ENCODE data around the gene CRK.

The CRK gene

GRCh38 chr17:1493291-1493980, 37.4 kb upstream of the CRK start:
- Histone ChIP-seq H3K36me3 (ENCODE audit: insufficient read depth, low read length) (peaks cover 26% of the 10 kb centered on the region), H3K9ac (ENCODE audit: low read length) (no peak overlapping the region), H3K27ac (ENCODE audit: low read depth, low read length) (peak overlapping the region; percentile 77), H3K4me1 (ENCODE audit: insufficient read depth, low read length) (peaks cover 72% of the 10 kb centered on the region), H3K9me3 (ENCODE audit: low read length) (no peaks in the 10 kb centered on the region), H3K4me3 (ENCODE audit: low read depth in 1 of 2, low read length in 2 of 2) (no peak overlapping the region), H3K27me3 (ENCODE audit: control insufficient read depth in 1 of 2, insufficient read depth in 2 of 2, low read length in 2 of 2) (no peaks in the 10 kb centered on the region)

DNA sequence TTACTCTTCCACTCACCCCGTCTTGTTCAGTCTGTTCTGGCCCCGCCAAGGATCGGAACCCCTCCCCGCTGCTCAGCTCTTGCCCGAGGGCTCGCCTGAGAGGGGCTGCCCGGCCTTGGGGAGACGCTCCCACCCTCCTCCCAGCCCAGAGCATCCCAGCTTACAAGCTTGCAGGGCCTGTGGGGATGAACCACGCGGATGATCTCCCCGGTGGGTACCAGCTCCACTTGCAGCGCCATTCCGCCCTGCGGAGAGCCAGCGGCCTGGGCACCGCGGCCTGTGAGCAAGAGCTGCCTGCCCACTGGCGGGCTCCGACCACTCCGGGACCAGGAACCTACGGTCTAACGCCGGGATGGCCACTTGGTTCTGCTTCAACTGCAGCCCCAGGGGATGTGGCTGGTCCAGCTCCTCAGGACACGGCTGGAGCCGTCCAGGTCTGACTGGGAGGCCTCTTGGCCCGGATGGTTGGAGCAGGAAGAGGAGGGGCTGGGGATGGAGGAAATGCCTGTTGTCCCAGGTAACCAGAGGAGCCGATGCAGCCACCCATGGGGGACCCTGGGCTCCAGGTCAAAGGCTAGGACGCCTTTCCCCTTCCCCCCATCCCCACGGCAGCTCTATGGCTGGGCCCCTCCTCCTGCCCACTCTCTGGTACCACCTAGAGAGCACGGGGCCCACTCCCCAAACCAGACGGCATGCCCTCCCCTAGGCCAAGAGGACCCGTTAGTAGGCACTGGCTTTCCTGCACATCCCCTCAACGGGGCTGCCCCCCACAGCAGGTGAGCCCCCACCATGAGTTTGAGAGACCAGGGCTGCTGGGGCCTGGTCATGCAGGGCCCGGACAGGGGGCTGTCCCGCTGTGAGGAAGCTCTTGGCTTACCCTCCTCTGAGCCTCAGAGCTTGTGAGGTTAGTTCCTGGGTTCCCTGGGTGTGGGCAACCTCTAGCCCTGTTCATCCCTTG, 36.5 kb upstream of the CRK start, which contains the start of gene MYO1C:
TSS of gene MYO1C (minus strand) at position 438 of the 958 bp plus-strand sequence. CDS start at position 239, 199 bp downstream.
- Histone ChIP-seq H3K9ac (ENCODE audit: low read length) (no peak within 1 kb of the TSS), H3K27ac (ENCODE audit: low read depth, low read length) (peak within 1 kb of the TSS; percentile 77), H3K36me3 (ENCODE audit: insufficient read depth, low read length) (peaks cover 19% of the 10 kb centered on the region), H3K4me3 (ENCODE audit: low read depth in 1 of 2, low read length in 2 of 2) (peak within 1 kb of the TSS; percentile 25 to 38), H3K9me3 (ENCODE audit: low read length) (no peaks in the 10 kb centered on the region), H3K27me3 (ENCODE audit: control insufficient read depth in 1 of 2, insufficient read depth in 2 of 2, low read length in 2 of 2) (no peaks in the 10 kb centered on the region), H3K4me1 (ENCODE audit: insufficient read depth, low read length) (peaks cover 74% of the 10 kb centered on the region)

- Histone ChIP-seq H3K27ac (ENCODE audit: low read depth, low read length) (peak overlapping the region; percentile 80), H3K36me3 (ENCODE audit: insufficient read depth, low read length) (peaks cover 10% of the 10 kb centered on the region), H3K9ac (ENCODE audit: low read length) (no peak overlapping the region), H3K9me3 (ENCODE audit: low read length) (no peaks in the 10 kb centered on the region), H3K27me3 (ENCODE audit: control insufficient read depth in 1 of 2, insufficient read depth in 2 of 2, low read length in 2 of 2) (no peaks in the 10 kb centered on the region), H3K4me3 (ENCODE audit: low read depth in 1 of 2, low read length in 2 of 2) (peak overlapping the region; percentile 56 to 60), H3K4me1 (ENCODE audit: insufficient read depth, low read length) (peaks cover 73% of the 10 kb centered on the region)
These were observed 35.6 kb upstream of the CRK start for GRCh38 chr17:1491443-1492248.

DNA sequence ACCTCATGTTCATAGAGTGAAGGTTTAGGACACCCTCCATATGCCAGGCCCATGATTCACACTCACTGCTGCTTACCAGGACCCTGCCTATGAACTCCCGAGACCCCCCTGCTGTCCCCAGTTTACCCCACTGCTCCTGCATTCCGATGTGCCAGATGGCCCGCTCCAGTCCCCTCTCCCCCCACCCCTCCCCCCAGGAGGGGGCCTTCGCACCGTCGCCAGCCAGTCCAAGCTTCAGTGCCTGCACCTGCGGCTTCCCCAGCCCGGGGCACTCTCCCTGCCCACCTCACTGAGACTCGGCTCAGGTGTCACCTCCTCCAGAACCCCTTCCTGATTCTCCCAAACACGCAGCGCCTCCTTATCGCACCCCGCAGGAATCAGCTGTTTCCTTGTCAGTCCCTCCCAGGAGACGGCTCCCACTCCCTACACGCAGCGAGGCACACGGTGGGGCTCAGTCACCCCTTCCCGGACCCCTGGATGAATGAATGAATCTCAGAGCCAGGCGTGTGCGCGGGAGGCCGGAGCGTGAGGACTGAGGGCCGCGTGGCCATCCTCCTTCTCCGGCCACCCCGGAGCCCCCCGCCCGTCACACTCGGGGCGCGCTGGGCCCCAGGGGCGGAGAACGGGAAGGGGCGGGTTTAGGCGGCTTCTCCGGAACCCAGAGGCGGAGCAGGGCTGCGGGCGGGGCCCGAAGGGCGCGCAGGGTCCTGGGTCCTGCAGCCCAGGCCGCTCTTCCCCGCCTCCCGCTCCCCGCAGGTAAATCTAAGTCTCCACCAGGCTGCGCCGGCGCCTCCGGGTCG, 34.8 kb upstream of the CRK start:
- H3K27me3 ChIP-seq (ENCODE audit: control insufficient read depth in 1 of 2, insufficient read depth in 2 of 2, low read length in 2 of 2): no peaks in the 10 kb centered on the region
- H3K9ac ChIP-seq (ENCODE audit: low read length): no peak overlapping the region
- H3K9me3 ChIP-seq (ENCODE audit: low read length): no peaks in the 10 kb centered on the region
- peaks cover 69% of the 10 kb centered on the region for H3K4me1 ChIP-seq (ENCODE audit: insufficient read depth, low read length)
- peaks cover 2% of the 10 kb centered on the region for H3K36me3 ChIP-seq (ENCODE audit: insufficient read depth, low read length)
- H3K27ac ChIP-seq (ENCODE audit: low read depth, low read length): peak overlapping the region; percentile 80
- peak overlapping the region; percentile 56 to 60 for H3K4me3 ChIP-seq (ENCODE audit: low read depth in 1 of 2, low read length in 2 of 2)

GRCh38 chr17:1488826-1489270, 32.8 kb upstream of the CRK start:
- no peaks in the 10 kb centered on the region for H3K27me3 ChIP-seq (ENCODE audit: control insufficient read depth in 1 of 2, insufficient read depth in 2 of 2, low read length in 2 of 2)
- no peaks in the 10 kb centered on the region for H3K36me3 ChIP-seq (ENCODE audit: insufficient read depth, low read length)
- peaks cover 56% of the 10 kb centered on the region for H3K4me1 ChIP-seq (ENCODE audit: insufficient read depth, low read length)
- no peaks in the 10 kb centered on the region for H3K9me3 ChIP-seq (ENCODE audit: low read length)
- H3K27ac ChIP-seq (ENCODE audit: low read depth, low read length): peak overlapping the region; percentile 94
- H3K9ac ChIP-seq (ENCODE audit: low read length): peak overlapping the region; percentile 74
- H3K4me3 ChIP-seq (ENCODE audit: low read depth in 1 of 2, low read length in 2 of 2): peak overlapping the region; percentile 38 to 77

- no peaks in the 10 kb centered on the region for H3K9me3 ChIP-seq (ENCODE audit: low read length)
- H3K4me3 ChIP-seq (ENCODE audit: low read depth in 1 of 2, low read length in 2 of 2): peak overlapping the region; percentile 38 to 77
- H3K27me3 ChIP-seq (ENCODE audit: control insufficient read depth in 1 of 2, insufficient read depth in 2 of 2, low read length in 2 of 2): no peaks in the 10 kb centered on the region
- peak overlapping the region; percentile 74 for H3K9ac ChIP-seq (ENCODE audit: low read length)
- peaks cover 51% of the 10 kb centered on the region for H3K4me1 ChIP-seq (ENCODE audit: insufficient read depth, low read length)
- peaks cover 5% of the 10 kb centered on the region for H3K36me3 ChIP-seq (ENCODE audit: insufficient read depth, low read length)
- H3K27ac ChIP-seq (ENCODE audit: low read depth, low read length): peak overlapping the region; percentile 94
These were observed 32.1 kb upstream of the CRK start for GRCh38 chr17:1487939-1488825.

DNA sequence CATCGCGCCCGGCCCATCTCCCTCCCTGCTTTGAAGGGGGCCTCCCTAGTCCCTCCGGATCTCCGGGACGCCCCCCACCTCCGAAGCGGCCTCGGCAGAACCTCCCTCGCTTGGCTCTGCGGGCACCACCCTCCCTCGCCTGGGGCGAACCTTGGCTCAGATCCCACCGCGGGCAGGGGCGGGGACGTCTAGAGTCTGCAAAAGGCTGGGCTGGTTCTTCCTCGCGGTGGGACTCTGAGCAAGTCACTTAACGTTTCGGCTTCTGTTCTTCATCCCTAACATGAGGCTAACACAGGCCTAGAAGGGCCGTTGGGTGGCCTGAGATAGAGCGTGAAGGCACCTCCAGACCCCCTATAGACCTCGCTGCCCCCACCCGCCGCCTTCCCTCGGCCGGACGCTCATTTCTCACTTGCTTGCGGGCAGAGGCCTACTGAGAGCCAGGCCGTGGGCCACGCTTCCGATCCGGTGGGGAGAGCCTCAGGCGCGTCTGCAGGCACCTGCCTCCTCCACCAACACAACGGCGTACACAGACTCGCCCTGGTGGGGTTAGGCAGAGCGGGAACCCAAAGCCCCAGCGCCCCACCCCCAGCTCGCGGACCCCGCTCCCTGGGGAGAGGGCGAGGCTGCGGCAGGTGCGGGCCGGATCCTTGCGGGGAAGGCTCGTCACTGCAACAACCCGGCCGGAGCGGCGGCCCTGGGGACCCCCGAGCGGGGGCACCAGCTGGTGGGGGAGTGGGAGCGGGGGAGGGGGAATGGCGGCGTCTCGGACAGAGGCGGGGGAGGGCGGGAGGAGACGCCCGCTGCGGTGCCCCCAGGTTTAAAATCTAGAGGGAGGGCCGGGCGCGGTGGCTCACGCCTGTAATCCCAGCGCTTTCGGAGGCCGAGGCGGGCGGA, 31.0 kb upstream of the CRK start:
- no peaks in the 10 kb centered on the region for H3K9me3 ChIP-seq (ENCODE audit: low read length)
- peaks cover 48% of the 10 kb centered on the region for H3K4me1 ChIP-seq (ENCODE audit: insufficient read depth, low read length)
- peak overlapping the region; percentile 94 for H3K27ac ChIP-seq (ENCODE audit: low read depth, low read length)
- H3K9ac ChIP-seq (ENCODE audit: low read length): peak overlapping the region; percentile 9
- H3K4me3 ChIP-seq (ENCODE audit: low read depth in 1 of 2, low read length in 2 of 2): peak overlapping the region in 1 of 2 donors; percentile 37
- H3K36me3 ChIP-seq (ENCODE audit: insufficient read depth, low read length): peaks cover 12% of the 10 kb centered on the region
- H3K27me3 ChIP-seq (ENCODE audit: control insufficient read depth in 1 of 2, insufficient read depth in 2 of 2, low read length in 2 of 2): no peaks in the 10 kb centered on the region

DNA sequence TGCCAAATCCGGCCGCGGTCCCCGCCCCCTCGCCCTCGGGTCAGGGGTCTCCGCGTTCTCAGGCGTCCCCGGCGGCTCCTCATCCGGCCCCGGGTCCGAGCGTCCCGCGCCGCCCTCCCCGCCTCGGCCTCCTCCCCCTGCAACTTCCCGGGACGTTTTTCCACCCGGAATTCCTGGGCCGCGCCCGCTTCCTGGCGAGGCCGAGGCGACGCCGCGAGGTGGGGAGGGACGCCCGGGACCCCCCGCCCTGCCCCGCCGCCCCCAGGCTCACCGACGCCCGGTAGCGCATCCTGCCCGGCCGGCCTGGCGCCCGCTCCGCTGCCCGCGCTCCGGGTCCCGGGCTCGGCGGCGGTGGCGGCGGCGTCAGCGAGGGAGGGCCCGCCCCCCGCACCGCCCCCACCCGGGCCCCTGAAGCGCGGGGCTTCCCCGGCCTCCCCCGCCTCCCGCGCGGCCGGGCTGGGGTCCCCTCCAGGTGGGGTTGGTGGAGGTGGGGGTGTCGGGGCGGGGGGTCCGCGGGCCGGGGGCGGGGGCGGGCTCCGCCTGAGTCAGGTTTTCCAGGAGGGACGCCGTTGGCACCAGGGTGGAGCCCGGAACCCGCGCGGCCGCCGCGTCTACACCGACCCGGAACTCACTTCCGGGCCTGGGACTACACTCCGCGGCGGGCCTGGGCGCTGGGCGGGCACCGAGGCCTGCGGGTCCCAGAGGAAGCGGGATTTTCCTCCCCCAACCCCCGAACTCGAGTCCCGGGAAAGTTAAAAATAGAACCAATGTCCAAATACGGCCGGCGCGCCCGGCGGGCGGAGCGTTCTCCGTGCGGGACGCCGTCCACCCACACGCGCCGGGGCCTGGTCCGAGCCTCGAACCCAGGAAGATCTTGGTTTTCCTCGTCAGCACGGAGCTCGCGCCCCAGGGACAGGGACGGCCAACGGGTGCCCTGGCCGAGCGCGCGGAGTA, 29.7 kb upstream of the CRK start:
- peak overlapping the region; percentile 94 for H3K27ac ChIP-seq (ENCODE audit: low read depth, low read length)
- peak overlapping the region; percentile 65 for H3K9ac ChIP-seq (ENCODE audit: low read length)
- no peaks in the 10 kb centered on the region for H3K9me3 ChIP-seq (ENCODE audit: low read length)
- H3K4me1 ChIP-seq (ENCODE audit: insufficient read depth, low read length): peaks cover 50% of the 10 kb centered on the region
- H3K36me3 ChIP-seq (ENCODE audit: insufficient read depth, low read length): peaks cover 22% of the 10 kb centered on the region
- peak overlapping the region; percentile 83 to 93 for H3K4me3 ChIP-seq (ENCODE audit: low read depth in 1 of 2, low read length in 2 of 2)
- no peaks in the 10 kb centered on the region for H3K27me3 ChIP-seq (ENCODE audit: control insufficient read depth in 1 of 2, insufficient read depth in 2 of 2, low read length in 2 of 2)

Measured in muscle layer of colon (tissue), 2 donors.